Retinal pigment epithelial cell (primary cell): Measurements from ENCODE around the gene RPL31.

Experiments used
- DNase-seq: peaks from one replicate; pipeline ENCODE4 v3.0.0-alpha.2; 2010; ENCODE audit warnings: low read depth
- H3K4me3 ChIP-seq: 2 replicates; pipeline ENCODE4 v1.5.1; 2011; ENCODE audit warnings: mild to moderate bottlenecking, low read length, control low read depth, moderate library complexity
- TF ChIP-seq, protein P1 (sequence below): conservative IDR thresholded peaks from 2 replicates; pipeline ENCODE4 v1.5.1; 2011; ENCODE audit warnings: low read depth, low read length, control low read depth, inconsistent platforms

Gene RPL31

DNA sequence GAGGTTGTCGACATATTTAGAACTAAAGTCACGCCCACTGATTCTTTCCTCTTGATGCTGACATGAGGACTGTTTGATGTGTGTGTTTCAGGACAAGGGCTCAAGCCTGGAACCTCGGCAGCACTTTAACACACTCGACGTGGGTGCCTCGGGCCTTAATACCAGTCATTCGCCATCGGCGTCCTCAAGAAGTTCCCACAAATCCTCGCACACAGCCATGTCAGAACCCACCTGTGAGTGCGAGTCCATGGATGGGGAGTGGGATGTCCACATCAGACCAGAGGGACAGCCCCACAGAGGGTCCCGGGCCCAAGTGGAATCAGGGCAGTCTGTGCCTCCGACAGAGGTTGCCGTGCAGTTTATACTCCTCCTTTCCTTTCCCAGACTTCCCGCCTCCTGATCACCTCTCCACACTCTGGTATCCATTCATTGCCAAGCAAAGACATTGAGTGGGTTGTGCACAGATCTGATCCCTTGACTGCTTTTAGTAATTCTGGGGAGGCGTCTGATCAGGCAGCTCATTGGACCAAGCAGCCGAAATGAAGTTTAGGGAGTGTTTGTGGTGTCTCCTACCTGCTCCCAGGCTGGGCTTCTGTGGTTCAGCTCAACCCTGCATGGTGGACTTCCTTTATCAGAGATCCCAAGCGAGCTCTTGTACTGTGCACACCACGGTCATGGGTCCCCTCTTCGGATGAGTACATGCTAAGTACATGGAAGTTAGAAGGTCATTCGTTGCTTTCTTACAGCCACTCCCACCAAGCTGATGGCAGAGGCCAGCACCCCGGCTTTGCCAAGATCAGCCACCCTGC is 27.2 kb upstream of the RPL31 start:
- TF ChIP-seq, protein P1, sequence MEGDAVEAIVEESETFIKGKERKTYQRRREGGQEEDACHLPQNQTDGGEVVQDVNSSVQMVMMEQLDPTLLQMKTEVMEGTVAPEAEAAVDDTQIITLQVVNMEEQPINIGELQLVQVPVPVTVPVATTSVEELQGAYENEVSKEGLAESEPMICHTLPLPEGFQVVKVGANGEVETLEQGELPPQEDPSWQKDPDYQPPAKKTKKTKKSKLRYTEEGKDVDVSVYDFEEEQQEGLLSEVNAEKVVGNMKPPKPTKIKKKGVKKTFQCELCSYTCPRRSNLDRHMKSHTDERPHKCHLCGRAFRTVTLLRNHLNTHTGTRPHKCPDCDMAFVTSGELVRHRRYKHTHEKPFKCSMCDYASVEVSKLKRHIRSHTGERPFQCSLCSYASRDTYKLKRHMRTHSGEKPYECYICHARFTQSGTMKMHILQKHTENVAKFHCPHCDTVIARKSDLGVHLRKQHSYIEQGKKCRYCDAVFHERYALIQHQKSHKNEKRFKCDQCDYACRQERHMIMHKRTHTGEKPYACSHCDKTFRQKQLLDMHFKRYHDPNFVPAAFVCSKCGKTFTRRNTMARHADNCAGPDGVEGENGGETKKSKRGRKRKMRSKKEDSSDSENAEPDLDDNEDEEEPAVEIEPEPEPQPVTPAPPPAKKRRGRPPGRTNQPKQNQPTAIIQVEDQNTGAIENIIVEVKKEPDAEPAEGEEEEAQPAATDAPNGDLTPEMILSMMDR, result no peak
- no peak for DNase-seq

DNA sequence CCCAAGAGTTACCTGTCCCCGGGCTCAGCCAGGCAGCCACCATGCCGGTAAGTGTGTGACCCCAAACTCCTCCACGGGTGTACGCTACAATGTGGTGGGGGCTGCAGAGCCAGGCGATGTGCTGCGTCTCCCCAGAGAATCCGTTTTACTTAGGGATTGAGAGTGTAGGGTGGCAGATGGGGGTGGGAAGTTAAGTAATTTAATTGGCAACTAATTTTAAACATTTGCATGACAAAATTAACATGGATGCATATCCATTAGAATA is 26.6 kb upstream of the RPL31 start:
- TF ChIP-seq, protein P1, result no peak
- no peak overlapping the region for H3K4me3 ChIP-seq
- no peak for DNase-seq

More for the DNA sequence above, 27.2 kb upstream of the RPL31 start:
- no peak overlapping the region for H3K4me3 ChIP-seq

DNA sequence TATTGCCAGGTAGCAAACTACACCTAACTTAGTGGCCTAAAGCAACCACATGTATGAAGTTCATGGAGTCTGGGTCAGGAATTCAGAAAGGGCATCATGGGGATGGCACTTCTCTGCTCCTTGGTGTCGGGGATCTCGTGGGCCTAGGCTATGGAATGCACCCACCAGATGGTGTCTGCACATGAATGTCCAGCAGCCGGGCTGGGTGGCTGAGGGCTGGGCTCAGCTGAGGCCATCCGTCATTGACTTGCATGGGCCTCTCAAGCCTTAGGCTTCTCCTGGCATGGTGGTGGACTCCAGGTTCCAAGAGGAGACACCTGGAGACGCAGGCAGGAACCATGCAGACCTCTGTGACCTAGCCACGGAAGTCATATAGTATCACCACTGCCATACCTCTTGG is 26.0 kb upstream of the RPL31 start:
- TF ChIP-seq, protein P1, result no peak
- DNase-seq, result no peak
- H3K4me3 ChIP-seq, result no peak overlapping the region

DNA sequence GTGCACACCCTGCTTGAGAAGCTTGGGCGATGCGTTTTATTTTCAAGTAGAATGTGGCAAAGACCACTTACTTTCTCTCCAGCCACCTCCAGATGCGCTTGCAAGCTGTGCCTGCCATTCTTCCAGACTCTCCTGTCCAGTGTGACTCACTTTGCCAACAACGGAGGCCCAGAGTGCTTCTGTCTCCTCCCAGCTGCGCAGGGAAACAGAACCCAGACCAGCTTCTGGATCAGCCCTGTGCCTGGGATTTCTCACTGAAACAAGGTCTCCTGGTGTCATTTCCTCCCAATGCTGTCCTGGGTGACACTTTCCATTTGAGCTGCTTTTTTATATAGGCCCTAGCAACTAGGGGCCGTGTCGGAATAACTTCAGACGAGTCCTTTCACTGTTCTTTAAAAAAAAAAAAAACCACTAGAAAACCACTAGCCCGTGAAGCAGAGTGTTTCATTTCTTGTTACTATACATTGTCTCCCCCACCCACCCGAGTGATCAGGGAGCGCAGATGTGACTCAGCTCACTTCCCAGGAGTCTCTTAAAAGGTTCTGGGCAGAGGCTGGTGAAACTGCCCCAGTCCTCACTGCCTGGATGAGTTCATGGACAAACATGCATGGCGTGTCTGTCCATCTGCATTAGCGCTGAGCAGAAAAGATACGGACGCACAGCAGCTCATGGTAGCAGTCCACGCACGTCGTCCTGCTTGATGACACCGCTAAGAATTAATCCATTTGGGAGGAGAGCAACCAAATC is 25.3 kb upstream of the RPL31 start:
- H3K4me3 ChIP-seq, result no peak overlapping the region
- TF ChIP-seq, protein P1, result no peak
- DNase-seq, result no peak

DNA sequence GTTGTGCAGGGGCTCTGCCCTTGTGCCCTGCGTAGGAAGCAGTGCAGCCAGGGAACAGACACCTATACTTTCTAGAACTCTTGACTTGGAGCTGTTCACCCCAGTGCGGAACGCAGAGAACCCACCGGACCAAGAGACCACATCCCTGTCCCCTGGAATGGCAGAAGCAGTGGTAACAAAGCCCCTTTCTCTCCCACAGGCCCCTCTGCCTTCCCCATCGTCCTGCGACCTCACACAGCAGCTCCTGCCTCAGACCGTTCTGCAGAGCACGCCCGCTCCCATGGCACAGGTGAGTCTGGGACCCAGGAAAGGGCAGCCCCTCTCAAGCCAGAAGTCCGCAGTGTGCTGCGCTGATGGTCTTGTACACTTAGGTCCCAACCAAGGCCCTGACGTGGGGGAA is 24.6 kb upstream of the RPL31 start:
- no peak for DNase-seq
- TF ChIP-seq, protein P1, result no peak
- H3K4me3 ChIP-seq, result no peak overlapping the region

DNA sequence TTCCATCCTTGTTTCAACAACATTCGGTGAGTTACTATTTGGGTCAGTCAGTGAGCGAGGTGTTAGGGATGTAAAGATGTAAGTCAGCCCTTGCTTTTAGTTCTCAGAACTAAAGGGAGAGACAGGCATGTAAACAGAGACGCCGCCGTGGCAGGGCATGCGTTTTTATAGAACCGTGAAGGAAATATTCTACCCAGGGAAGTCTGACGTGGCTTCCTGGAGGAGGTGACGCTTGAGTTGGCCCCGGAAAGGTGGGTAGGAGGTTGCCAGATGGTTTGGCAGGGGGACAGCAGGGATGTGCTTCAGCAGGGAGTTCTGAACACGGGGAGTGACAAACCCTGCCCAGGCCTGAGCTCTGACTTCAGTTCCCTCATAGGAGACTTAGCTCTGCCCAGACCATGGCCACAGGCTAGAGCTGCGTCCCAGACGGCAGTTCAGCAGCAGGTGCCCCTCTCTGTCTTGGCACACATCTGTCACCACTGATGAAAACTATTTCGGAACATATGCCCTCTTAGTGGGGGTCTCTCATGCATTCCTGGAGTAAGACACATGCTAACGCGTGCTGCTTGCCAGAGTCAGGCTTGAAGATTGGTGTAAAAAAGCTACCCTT is 23.4 kb upstream of the RPL31 start:
- no peak for DNase-seq
- no peak overlapping the region for H3K4me3 ChIP-seq
- TF ChIP-seq, protein P1, result no peak
